Thoracic aorta (tissue), 2 donors: Measurements from ENCODE around the gene GPR107. TPM values are rescaled to one million over a fixed set of nuclear protein-coding genes. Genes with fewer than 3 reads are reported as not detected.

ENCODE experiments used
- ATAC-seq: fragments of 150-250 bp; one replicate; pipeline ENCODE4 v1.8.0; 2017; ENCODE audit warnings: low read depth; ENCODE audit not compliant: insufficient number of reproducible peaks, low FRiP score
- DNase-seq: peaks from one replicate; pipeline ENCODE4 v3.0.0-alpha.2; 2020; ENCODE audit warnings: low spot score
- H3K27ac ChIP-seq, 2 donors: fragments of 200-600 bp; sonication (generic); 1 replicate in 1 of 2; 2 replicates in 1 of 2; pipeline ENCODE4 v1.5.1; 2016; ENCODE audit warnings: mild to moderate bottlenecking in 2 of 2, moderate library complexity in 2 of 2
- H3K27me3 ChIP-seq: fragments of 200-600 bp; sonication (generic); replicated peaks from 2 replicates; pipeline ENCODE4 v1.6.0; 2016; ENCODE audit warnings: mild to moderate bottlenecking; ENCODE audit not compliant: insufficient read depth
- H3K36me3 ChIP-seq: fragments of 200-600 bp; sonication (generic); one replicate; pipeline ENCODE4 v1.5.1; 2016
- H3K4me1 ChIP-seq, 2 donors: fragments of 200-600 bp; sonication (generic); 1 replicate in 1 of 2; 2 replicates in 1 of 2; pipeline versions ENCODE4 v1.5.1 to v1.6.0; 2016; ENCODE audit warnings: low read depth in 2 of 2, mild to moderate bottlenecking in 1 of 2; ENCODE audit not compliant: control insufficient read depth in 1 of 2
- H3K4me3 ChIP-seq: fragments of 200-600 bp; sonication (generic); 2 replicates; pipeline ENCODE4 v1.5.1; 2016; ENCODE audit warnings: mild to moderate bottlenecking
- H3K9me3 ChIP-seq: fragments of 200-600 bp; sonication (generic); 2 replicates; pipeline ENCODE4 v1.5.1; 2016
- CTCF ChIP-seq: fragments of 200-600 bp; sonication (generic); IDR thresholded peaks from one replicate; pipeline ENCODE4 v1.5.1; 2019; ENCODE audit warnings: antibody characterized with exemption
- total RNA-seq, 2 donors: library from RNA; depleted of rRNA; stranded (reverse); fragments of >200 nt; gene quantifications; one replicate each; pipeline versions ENCODE4 v1.1.0 to v1.2.3, GENCODE V29; 2016

Gene GPR107
- total RNA-seq, 2 donors from 2014 or later: 47.5 to 51.9 TPM

GRCh38 chr9:130114741-130115140, 61.0 kb downstream of the GPR107 start:
- H3K9me3 ChIP-seq: no peaks in the 10 kb centered on the region
- H3K4me1 ChIP-seq: peaks cover 5 to 25% of the 10 kb centered on the region in 2 donors
- no peak for TF ChIP-seq CTCF
- no peak overlapping the region for H3K27ac ChIP-seq
- ATAC-seq (no peak), DNase-seq (no peak)
- H3K4me3 ChIP-seq: no peak overlapping the region
- peaks cover 6% of the 10 kb centered on the region for H3K36me3 ChIP-seq
- H3K27me3 ChIP-seq: no peaks in the 10 kb centered on the region

GRCh38 chr9:130116346-130116745, 62.6 kb downstream of the GPR107 start:
- no peaks in the 10 kb centered on the region for H3K9me3 ChIP-seq
- H3K27ac ChIP-seq: no peak overlapping the region
- H3K27me3 ChIP-seq: no peaks in the 10 kb centered on the region
- H3K4me1 ChIP-seq: peaks cover 5 to 26% of the 10 kb centered on the region in 2 donors
- H3K36me3 ChIP-seq: peaks cover 5% of the 10 kb centered on the region
- DNase-seq (no peak), ATAC-seq (no peak)
- no peak for TF ChIP-seq CTCF
- H3K4me3 ChIP-seq: no peak overlapping the region

GRCh38 chr9:130117376-130117775, 63.7 kb downstream of the GPR107 start:
- peaks cover 5 to 26% of the 10 kb centered on the region in 2 donors for H3K4me1 ChIP-seq
- TF ChIP-seq CTCF: no peak
- ATAC-seq: no peak
- H3K27me3 ChIP-seq: no peaks in the 10 kb centered on the region
- no peaks in the 10 kb centered on the region for H3K9me3 ChIP-seq
- no peak overlapping the region for H3K4me3 ChIP-seq
- peak overlapping the region in 1 of 2 donors; percentile 46 for H3K27ac ChIP-seq
- H3K36me3 ChIP-seq: peaks cover 6% of the 10 kb centered on the region
- DNase-seq: no peak

- peak; percentile 76 for ATAC-seq
Observed at GRCh38 chr9:130117816-130118632, 64.3 kb downstream of the GPR107 start.

More at GRCh38 chr9:130117816-130118632, 64.3 kb downstream of the GPR107 start:
- Histone ChIP-seq H3K27ac (peak overlapping the region; percentile 46 to 52), H3K4me1 (peaks cover 5 to 26% of the 10 kb centered on the region in 2 donors), H3K27me3 (no peaks in the 10 kb centered on the region), H3K36me3 (peaks cover 8% of the 10 kb centered on the region), H3K4me3 (no peak overlapping the region), H3K9me3 (no peaks in the 10 kb centered on the region)
- TF ChIP-seq CTCF: no peak
- peak; percentile 22 for DNase-seq
